Breast epithelium (tissue), 4 donors: ENCODE data around the gene GAS7. TPM values are rescaled to one million over a fixed set of nuclear protein-coding genes. Genes with fewer than 3 reads are reported as not detected.

Experiments
- DNase-seq, 2 donors: peaks; one replicate each; pipeline ENCODE4 v3.0.0-alpha.2; 2019; ENCODE audit warnings: low spot score in 2 of 2
- H3K27ac ChIP-seq, 2 donors: fragments of 200-600 bp; sonication (generic) in 1 of 2; one replicate each; pipeline ENCODE4 v1.5.1; 2016 to 2019; ENCODE audit warnings: mild to moderate bottlenecking in 1 of 2
- H3K27me3 ChIP-seq, 2 donors: fragments of 200-600 bp; sonication (generic) in 1 of 2; one replicate each; pipeline versions ENCODE4 v1.5.1 to v1.6.0; 2017 to 2019; ENCODE audit warnings: control low read depth in 1 of 2, mild to moderate bottlenecking in 1 of 2
- H3K36me3 ChIP-seq: fragments of 200-600 bp; one replicate; pipeline ENCODE4 v1.5.1; 2019
- H3K4me1 ChIP-seq, 2 donors: fragments of 200-600 bp; sonication (generic); one replicate each; pipeline ENCODE4 v1.5.1; 2016 to 2019; ENCODE audit warnings: control low read depth in 1 of 2
- H3K4me3 ChIP-seq, 3 donors: fragments of 200-600 bp; sonication (generic); 1 replicate in 2 of 3; 2 replicates in 1 of 3; pipeline ENCODE4 v1.5.1; 2016 to 2019; ENCODE audit warnings: mild to moderate bottlenecking in 3 of 3, moderate library complexity in 2 of 3
- H3K9me3 ChIP-seq, 2 donors: fragments of 200-600 bp; sonication (generic) in 1 of 2; one replicate each; pipeline ENCODE4 v1.5.1; 2016 to 2019; ENCODE audit warnings: control low read depth in 1 of 2
- POLR2A ChIP-seq: fragments of 450-650 bp; IDR thresholded peaks from one replicate; pipeline ENCODE4 v1.6.1; 2016; ENCODE audit warnings: antibody characterized with exemption, mild to moderate bottlenecking, moderate library complexity
- POLR2AphosphoS5 ChIP-seq, 3 donors: sonication (generic); formaldehyde crosslinking; IDR thresholded peaks; one replicate each; pipeline ENCODE4 v1.6.1; 2017; ENCODE audit warnings: antibody characterized with exemption in 3 of 3
- intact Hi-C: fragments of 100-400 bp; cut with DNase I; formaldehyde crosslinking; loops from one replicate; pipeline ENCODE4 v1.15.1; 2023; ENCODE audit warnings: low total_unique reads
- total RNA-seq, 3 donors: library from RNA; depleted of rRNA; stranded (reverse); fragments of >200 nt; gene quantifications; one replicate each; pipeline ENCODE4 v1.1.0, GENCODE V29; 2016
- TF ChIP-seq, protein P1 (sequence below), 3 donors: fragments of 450-650 bp; IDR thresholded peaks; one replicate each; pipeline ENCODE4 v1.5.1; 2016 to 2017; ENCODE audit warnings: antibody characterized with exemption in 3 of 3, mild to moderate bottlenecking in 3 of 3, moderate library complexity in 3 of 3

The GAS7 gene
- total RNA-seq, 3 donors from 2014 or later, result 21.8 to 62.2 (median 33.4) TPM

DNA sequence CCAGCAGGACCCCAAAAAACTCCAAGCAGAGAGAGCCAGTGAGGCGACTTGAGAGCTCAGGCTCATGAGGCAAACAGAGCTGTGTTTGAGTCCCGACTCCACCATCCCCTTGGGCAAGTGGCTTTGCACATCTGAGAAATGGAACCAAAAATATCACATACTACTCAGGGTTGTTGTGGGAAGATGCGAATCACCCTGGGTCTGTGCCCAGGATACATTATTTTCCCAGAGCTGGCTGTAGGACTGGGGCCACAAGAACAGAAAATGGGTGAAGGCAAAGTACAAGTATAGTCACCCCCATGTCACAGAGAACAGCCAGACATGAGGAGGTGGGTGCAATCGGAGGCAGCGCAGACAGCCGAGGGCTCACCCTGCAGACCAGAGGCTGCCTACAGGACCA lies 127.3 kb downstream of the GAS7 start:
- no peaks in the 10 kb centered on the region for H3K36me3 ChIP-seq
- peak overlapping the region in 1 of 2 donors; percentile 58 for H3K27ac ChIP-seq
- no peaks in the 10 kb centered on the region for H3K9me3 ChIP-seq
- intact Hi-C loops, result no loop called here
- no peak for TF ChIP-seq POLR2AphosphoS5 (IDR thresholded peaks at IDR 0.05)
- TF ChIP-seq, protein P1, sequence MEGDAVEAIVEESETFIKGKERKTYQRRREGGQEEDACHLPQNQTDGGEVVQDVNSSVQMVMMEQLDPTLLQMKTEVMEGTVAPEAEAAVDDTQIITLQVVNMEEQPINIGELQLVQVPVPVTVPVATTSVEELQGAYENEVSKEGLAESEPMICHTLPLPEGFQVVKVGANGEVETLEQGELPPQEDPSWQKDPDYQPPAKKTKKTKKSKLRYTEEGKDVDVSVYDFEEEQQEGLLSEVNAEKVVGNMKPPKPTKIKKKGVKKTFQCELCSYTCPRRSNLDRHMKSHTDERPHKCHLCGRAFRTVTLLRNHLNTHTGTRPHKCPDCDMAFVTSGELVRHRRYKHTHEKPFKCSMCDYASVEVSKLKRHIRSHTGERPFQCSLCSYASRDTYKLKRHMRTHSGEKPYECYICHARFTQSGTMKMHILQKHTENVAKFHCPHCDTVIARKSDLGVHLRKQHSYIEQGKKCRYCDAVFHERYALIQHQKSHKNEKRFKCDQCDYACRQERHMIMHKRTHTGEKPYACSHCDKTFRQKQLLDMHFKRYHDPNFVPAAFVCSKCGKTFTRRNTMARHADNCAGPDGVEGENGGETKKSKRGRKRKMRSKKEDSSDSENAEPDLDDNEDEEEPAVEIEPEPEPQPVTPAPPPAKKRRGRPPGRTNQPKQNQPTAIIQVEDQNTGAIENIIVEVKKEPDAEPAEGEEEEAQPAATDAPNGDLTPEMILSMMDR (IDR thresholded peaks at IDR 0.05), result no peak
- TF ChIP-seq POLR2A, result no peak
- no peak overlapping the region for H3K4me3 ChIP-seq
- no peak for DNase-seq
- no peaks in the 10 kb centered on the region for H3K4me1 ChIP-seq
- no peaks in the 10 kb centered on the region for H3K27me3 ChIP-seq

DNA sequence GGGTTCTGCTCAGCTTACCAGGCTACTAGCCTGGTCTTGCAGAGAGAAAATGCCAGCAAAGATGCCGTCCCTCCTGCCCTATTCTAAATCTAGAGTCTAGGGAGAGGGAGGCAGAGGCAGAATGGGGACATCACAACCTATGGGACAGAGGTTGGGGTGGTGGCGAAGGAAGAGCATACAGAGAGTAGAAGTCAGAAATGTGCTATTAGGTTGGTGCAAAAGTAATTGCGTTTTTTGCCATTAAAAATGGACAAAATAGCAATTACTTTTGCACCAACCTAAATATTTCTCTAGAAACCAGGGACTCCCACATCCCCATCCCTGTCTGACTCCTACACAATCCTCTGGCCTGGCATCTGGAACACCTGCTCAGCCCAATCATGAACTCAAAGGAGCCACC lies 127.7 kb downstream of the GAS7 start:
- intact Hi-C loops, result no loop called here
- Histone ChIP-seq H3K27me3 (no peaks in the 10 kb centered on the region), H3K4me3 (no peak overlapping the region), H3K4me1 (no peaks in the 10 kb centered on the region), H3K9me3 (peaks cover 1 to 2% of the 10 kb centered on the region in 2 donors), H3K27ac (peak overlapping the region in 1 of 2 donors; percentile 58), H3K36me3 (no peaks in the 10 kb centered on the region)
- DNase-seq, result no peak
- TF ChIP-seq, protein P1 (IDR thresholded peaks at IDR 0.05), result no peak
- TF ChIP-seq POLR2A (no peak), POLR2AphosphoS5 (IDR thresholded peaks at IDR 0.05) (no peak)

DNA sequence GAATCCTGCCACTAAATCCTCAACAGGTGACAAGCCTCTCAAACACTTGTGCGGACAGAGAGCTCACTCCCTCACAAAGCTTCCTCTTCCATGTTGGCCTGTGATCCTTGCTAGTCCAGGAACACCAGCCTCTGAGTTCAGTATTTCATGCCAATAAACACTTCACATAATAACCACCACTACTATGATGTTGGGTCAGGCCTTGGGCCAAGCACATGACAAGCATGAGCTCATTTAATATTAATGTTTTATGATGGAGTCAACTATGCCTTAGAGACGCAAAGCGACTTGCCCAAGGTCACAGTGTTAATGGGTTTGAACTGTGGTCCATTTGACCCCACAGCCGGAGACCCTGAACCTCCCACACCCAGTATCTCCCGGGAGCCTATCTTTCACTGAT lies 129.1 kb downstream of the GAS7 start:
- peak overlapping the region; percentile 34 to 84 for H3K27ac ChIP-seq

DNA sequence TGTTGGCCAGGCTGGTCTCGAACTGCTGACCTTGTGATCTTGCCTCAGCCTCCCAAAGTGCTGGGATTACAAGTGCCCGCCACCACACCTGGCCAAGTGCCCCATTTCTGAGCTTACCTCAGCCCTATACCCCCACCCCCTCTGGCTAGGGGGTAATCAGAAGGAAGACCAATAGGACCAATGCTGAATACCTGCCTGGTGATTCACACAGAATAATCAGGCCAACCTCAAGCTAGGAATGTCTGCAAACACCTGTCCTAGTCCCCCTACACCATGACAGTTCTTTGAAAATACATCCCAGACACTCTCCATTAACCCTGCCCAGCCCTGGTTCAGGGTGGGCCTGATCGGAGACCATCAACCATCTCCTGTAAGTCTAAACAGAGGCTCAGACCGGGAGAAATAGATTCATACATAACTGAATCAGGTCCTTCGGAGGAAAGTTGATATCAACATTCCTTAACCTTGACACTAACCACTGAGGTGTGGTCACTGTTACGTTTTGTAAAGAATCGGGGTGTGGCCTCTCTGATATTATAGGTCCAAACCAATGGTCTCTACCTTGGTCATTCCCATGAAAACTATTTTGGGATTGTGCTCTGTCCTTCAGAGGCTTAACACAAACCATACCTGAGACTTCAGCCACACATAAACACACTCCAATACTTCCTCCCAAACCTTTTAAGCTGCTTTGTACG lies 130.8 kb downstream of the GAS7 start:
- no peak overlapping the region for H3K4me3 ChIP-seq
- intact Hi-C loops, result loop anchor here (10.0 kb wide), 1 partner anchor 303 kb away; no protein-coding TSS in a partner anchor
- peak overlapping the region; percentile 5 to 6 for H3K27ac ChIP-seq
- peaks cover 5 to 9% of the 10 kb centered on the region in 2 donors for H3K9me3 ChIP-seq
- TF ChIP-seq POLR2AphosphoS5 (IDR thresholded peaks at IDR 0.05) (no peak), POLR2A (no peak)
- TF ChIP-seq, protein P1 (IDR thresholded peaks at IDR 0.05), result no peak
- no peaks in the 10 kb centered on the region for H3K27me3 ChIP-seq
- no peaks in the 10 kb centered on the region for H3K4me1 ChIP-seq
- no peaks in the 10 kb centered on the region for H3K36me3 ChIP-seq
- DNase-seq, result no peak

More for the DNA sequence above, 129.1 kb downstream of the GAS7 start:
- no peaks in the 10 kb centered on the region for H3K4me1 ChIP-seq
- intact Hi-C loops, result loop anchor here (10.0 kb wide), 1 partner anchor 304 kb away; no protein-coding TSS in a partner anchor
- H3K4me3 ChIP-seq, result no peak overlapping the region
- DNase-seq, result no peak
- no peaks in the 10 kb centered on the region for H3K36me3 ChIP-seq
- H3K27me3 ChIP-seq, result no peaks in the 10 kb centered on the region
- TF ChIP-seq POLR2A (no peak), POLR2AphosphoS5 (IDR thresholded peaks at IDR 0.05) (peak in 1 of 3 donors; percentile 28)
- TF ChIP-seq, protein P1 (IDR thresholded peaks at IDR 0.05), result no peak
- peaks cover 5 to 9% of the 10 kb centered on the region in 2 donors for H3K9me3 ChIP-seq

DNA sequence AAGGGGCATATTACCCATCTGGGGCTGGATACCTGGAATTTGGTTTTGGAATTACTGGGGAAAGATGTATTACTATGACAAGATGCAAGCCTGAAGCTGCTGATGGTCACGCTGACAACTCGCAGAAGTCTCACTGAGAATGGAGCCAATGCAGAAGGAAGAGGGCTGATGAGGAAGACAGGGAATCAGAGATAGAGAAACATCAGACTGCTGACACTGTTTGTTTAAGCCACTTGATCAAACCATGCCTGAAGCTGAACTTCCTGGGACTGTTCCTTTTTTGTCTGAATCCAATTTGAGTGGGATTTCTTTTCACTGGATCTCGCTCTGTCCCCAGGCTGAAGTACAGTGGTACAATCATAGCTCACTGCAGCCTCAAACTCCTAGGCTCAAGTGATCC lies 133.9 kb downstream of the GAS7 start:
- peak overlapping the region; percentile 17 to 94 for H3K27ac ChIP-seq
- peaks cover 0 to 3% of the 10 kb centered on the region in 2 donors for H3K4me1 ChIP-seq
- intact Hi-C loops, result loop anchor here (10.0 kb wide), 1 partner anchor 300 kb away; no protein-coding TSS in a partner anchor
- no peak for TF ChIP-seq POLR2AphosphoS5 (IDR thresholded peaks at IDR 0.05)
- TF ChIP-seq POLR2A, result no peak
- TF ChIP-seq, protein P1 (IDR thresholded peaks at IDR 0.05), result no peak
- H3K36me3 ChIP-seq, result no peaks in the 10 kb centered on the region
- no peaks in the 10 kb centered on the region for H3K27me3 ChIP-seq
- DNase-seq, result no peak
- no peak overlapping the region for H3K4me3 ChIP-seq
- peaks cover 5 to 9% of the 10 kb centered on the region in 2 donors for H3K9me3 ChIP-seq
